B cell (primary cell): ENCODE data around the gene NAA80. TPM values are rescaled to one million over a fixed set of nuclear protein-coding genes. Genes with fewer than 3 reads are reported as not detected.
"Not testable (repeated sequence)": the region's sequence is repeated elsewhere in the genome, so short reads cannot be mapped to it uniquely, and the experiment has no call there.

ENCODE experiments used
- ATAC-seq: fragments of 200-7000 bp; cut with Tn5 transposase; one replicate; pipeline ENCODE4 v1.10.0; 2021; ENCODE audit warnings: low read depth, mild to moderate bottlenecking, moderate number of reproducible peaks, moderate library complexity
- CTCF ChIA-PET: fragments of 350-600 bp; sonication (Branson Sonifier 250); formaldehyde crosslinking; loops from one replicate; lab custom pipeline; 2021; ENCODE audit warnings: antibody characterized with exemption, inconsistent platforms; lab: Charles Lee
- POLR2A ChIA-PET: fragments of 350-600 bp; sonication (Branson Sonifier 250); formaldehyde crosslinking; loops from one replicate; lab custom pipeline; 2021; ENCODE audit warnings: antibody characterized with exemption; lab: Charles Lee
- DNase-seq: peaks from one replicate; pipeline ENCODE4 v3.0.0; 2013
- H2AFZ ChIP-seq: 2 replicates; pipeline ENCODE4 v1.6.1; 2012; ENCODE audit warnings: mild to moderate bottlenecking, low read depth, low read length; ENCODE audit not compliant: insufficient read depth, poor library complexity, severe bottlenecking
- H3K27ac ChIP-seq, 2 donors: 1 replicate in 1 of 2; 2 replicates in 1 of 2; pipeline ENCODE4 v1.5.1; 2012 to 2013; ENCODE audit warnings: low read length in 2 of 2, mild to moderate bottlenecking in 2 of 2, moderate library complexity in 1 of 2
- H3K27me3 ChIP-seq, 4 experiments: fragments of 200-600 bp in 1 of 4; sonication (generic) in 1 of 4; replicated peaks in 1 of 4; 1 replicate in 2 of 4; 2 replicates in 2 of 4; pipeline versions ENCODE4 v1.6.1 to v1.7.0; 2013 to 2016; ENCODE audit warnings: low read length in 3 of 4, mild to moderate bottlenecking in 2 of 4, mixed read lengths in 1 of 4, moderate library complexity in 1 of 4; ENCODE audit not compliant: insufficient read depth in 4 of 4, control insufficient read depth in 3 of 4; ENCODE audit errors: control extremely low read depth in 1 of 4
- H3K36me3 ChIP-seq, 2 experiments: replicated peaks in 1 of 2; 1 replicate in 1 of 2; 2 replicates in 1 of 2; pipeline versions ENCODE4 v1.6.1 to v1.7.1; 2013; ENCODE audit warnings: low read length in 1 of 2; ENCODE audit not compliant: insufficient read depth in 2 of 2, control insufficient read depth in 1 of 2; ENCODE audit errors: control extremely low read depth in 1 of 2, extremely low read depth in 1 of 2
- H3K4me1 ChIP-seq, 2 donors: fragments of 200-600 bp in 1 of 2; sonication (generic) in 1 of 2; 1 replicate in 1 of 2; 2 replicates in 1 of 2; pipeline versions ENCODE4 v1.5.1 to v1.6.1; 2013 to 2017; ENCODE audit warnings: low read length in 2 of 2; ENCODE audit not compliant: control insufficient read depth in 2 of 2, insufficient read depth in 2 of 2
- H3K4me2 ChIP-seq: replicated peaks from 2 replicates; pipeline ENCODE3; 2012; ENCODE audit warnings: mild to moderate bottlenecking, low read depth, low read length; ENCODE audit not compliant: poor library complexity, severe bottlenecking
- H3K4me3 ChIP-seq, 5 experiments: fragments of 200-600 bp in 1 of 5; sonication (generic) in 1 of 5; 1 replicate in 3 of 5; 2 replicates in 2 of 5; pipeline versions ENCODE4 v1.5.1 to v1.7.0; 2011 to 2016; ENCODE audit warnings: low read length in 4 of 5, mild to moderate bottlenecking in 4 of 5, low read depth in 2 of 5, control low read depth in 1 of 5, moderate library complexity in 1 of 5; ENCODE audit not compliant: insufficient read depth in 1 of 5; ENCODE audit errors: control extremely low read depth in 1 of 5, extremely low read depth in 1 of 5
- H3K79me2 ChIP-seq: fragments of 200-600 bp; sonication (generic); one replicate; pipeline ENCODE4 v1.6.0; 2016; ENCODE audit warnings: low read length; ENCODE audit not compliant: control insufficient read depth, insufficient read depth
- H3K9ac ChIP-seq: fragments of 200-600 bp; sonication (generic); 2 replicates; pipeline ENCODE4 v1.6.1; 2017; ENCODE audit warnings: mild to moderate bottlenecking, low read length, moderate library complexity
- H3K9me3 ChIP-seq, 3 donors: one replicate each; pipeline versions ENCODE4 v1.6.1 to v1.7.1; 2013; ENCODE audit warnings: low read length in 2 of 3; ENCODE audit not compliant: control insufficient read depth in 2 of 3, insufficient read depth in 1 of 3; ENCODE audit errors: control extremely low read depth in 1 of 3
- H4K20me1 ChIP-seq: 2 replicates; pipeline ENCODE4 v1.6.0; 2012; ENCODE audit warnings: mild to moderate bottlenecking, low read length; ENCODE audit not compliant: insufficient read depth, control insufficient read depth, poor library complexity, severe bottlenecking
- H3K27ac Mint-ChIP-seq: one replicate; pipeline ENCODE4 v1.8.0; 2021; ENCODE audit warnings: mixed read lengths
- H3K27me3 Mint-ChIP-seq: one replicate; pipeline ENCODE4 v1.8.0; 2021; ENCODE audit warnings: mixed read lengths
- H3K4me1 Mint-ChIP-seq: one replicate; pipeline ENCODE4 v1.8.0; 2021; ENCODE audit warnings: mixed read lengths
- H3K4me3 Mint-ChIP-seq: one replicate; pipeline ENCODE4 v1.8.0; 2021; ENCODE audit warnings: mixed read lengths
- H3K9me3 Mint-ChIP-seq: one replicate; pipeline ENCODE4 v1.8.0; 2022; ENCODE audit warnings: mixed read lengths; ENCODE audit not compliant: insufficient read depth
- EZH2 ChIP-seq: IDR thresholded peaks from 2 replicates; pipeline ENCODE4 v1.6.1; 2012; ENCODE audit warnings: borderline replicate concordance, low read depth, mild to moderate bottlenecking, moderate library complexity, low read length; ENCODE audit not compliant: insufficient read depth, poor library complexity, severe bottlenecking
- WGBS: methylation state at CpG from one replicate; pipeline ENCODE4 v1.1.5; 2013; ENCODE audit warnings: missing lambda C conversion rate; ENCODE audit not compliant: insufficient coverage; 5-methylcytosine and 5-hydroxymethylcytosine counted together
- intact Hi-C: fragments of 100-400 bp; cut with micrococcal nuclease; formaldehyde crosslinking; loops from one replicate; pipeline ENCODE4 v1.10.0; 2022
- polyA plus RNA-seq: library from polyadenylated mRNA; depleted of rRNA; stranded (reverse); fragments of >200 nt; gene quantifications from 2 replicates; pipeline ENCODE4 v1.2.3, GENCODE V29; 2012
- total RNA-seq, 2 donors: library from RNA; stranded (reverse); fragments of 120-200 nt in 1 of 2; gene quantifications; 1 replicate in 1 of 2; 2 replicates in 1 of 2; pipeline versions ENCODE4 v1.2.3 to v1.2.4, GENCODE V29; 2013 to 2022
- TF ChIP-seq, protein P1 (sequence below): fragments of 200-600 bp; IDR thresholded peaks from one replicate; pipeline ENCODE4 v1.8.0; 2022; ENCODE audit warnings: antibody characterized with exemption, mild to moderate bottlenecking

NAA80 gene
- total and polyA plus RNA-seq, 2 donors (not counting 1 experiment from before 2014, with no cell fraction given), result 37.8 to 49.0 TPM

DNA sequence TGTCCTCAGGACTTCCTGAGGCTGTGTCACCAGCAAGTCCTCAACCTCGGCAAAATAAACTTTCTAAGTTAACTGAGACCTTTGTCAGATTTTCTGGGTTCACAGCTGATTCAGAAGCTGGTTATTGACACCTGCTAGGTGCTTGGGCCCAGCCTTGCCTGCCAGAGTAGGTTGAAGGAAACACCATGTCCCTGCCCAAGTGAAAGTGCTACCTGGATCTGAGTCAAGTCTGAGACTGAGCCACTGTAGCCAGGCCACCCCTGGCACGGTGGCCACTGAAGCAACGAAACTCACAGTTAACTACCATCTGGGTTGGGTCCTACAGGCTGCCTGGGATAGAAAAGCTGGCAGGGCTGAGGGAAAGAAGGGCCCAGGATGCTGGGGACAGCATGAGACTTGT is 15.1 kb upstream of the NAA80 start:
- no peak overlapping the region for H3K27ac ChIP-seq
- no peak overlapping the region for H3K27ac Mint-ChIP-seq
- no peak overlapping the region for H3K9ac ChIP-seq

GRCh38 chr3:50312041-50312440 is 12.8 kb upstream of the NAA80 start:
- H2AFZ ChIP-seq, H3K9ac ChIP-seq, DNase-seq, H3K4me3 Mint-ChIP-seq, H3K4me2 ChIP-seq, POLR2A ChIA-PET, intact Hi-C loops, H4K20me1 ChIP-seq, H3K27ac Mint-ChIP-seq, CTCF ChIA-PET, H3K4me3 ChIP-seq, H3K27ac ChIP-seq, H3K27me3 ChIP-seq, H3K27me3 Mint-ChIP-seq, ATAC-seq, H3K36me3 ChIP-seq, H3K4me1 ChIP-seq, H3K9me3 Mint-ChIP-seq, H3K79me2 ChIP-seq: not testable (repeated sequence)
- WGBS, result 85% methylated on average over 3 of the region's 32 CpGs
- peaks cover 11% of the 10 kb centered on the region for H3K4me1 Mint-ChIP-seq
- peaks cover 0 to 23% (median 0%) of the 10 kb centered on the region in 3 donors for H3K9me3 ChIP-seq

More for the DNA sequence above, 15.1 kb upstream of the NAA80 start:
- ATAC-seq (no peak), DNase-seq (no peak)
- H3K4me3 Mint-ChIP-seq, result no peak overlapping the region
- Histone ChIP-seq H4K20me1 (no peaks in the 10 kb centered on the region), H3K4me2 (no peak overlapping the region), H3K79me2 (no peaks in the 10 kb centered on the region), H3K27me3 (no peaks in the 10 kb centered on the region), H2AFZ (no peak overlapping the region), H3K36me3 (peaks cover 0 to 3% of the 10 kb centered on the region in 2 experiments), H3K4me1 (peaks cover 12 to 32% of the 10 kb centered on the region in 2 donors), H3K4me3 (no peak overlapping the region), H3K9me3 (peaks cover 0 to 3% (median 0%) of the 10 kb centered on the region in 3 donors)
- no peaks in the 10 kb centered on the region for H3K9me3 Mint-ChIP-seq
- no peaks in the 10 kb centered on the region for H3K27me3 Mint-ChIP-seq
- intact Hi-C loops, result no loop called here
- H3K4me1 Mint-ChIP-seq, result peaks cover 23% of the 10 kb centered on the region
- ChIA-PET CTCF (interaction anchor here (1.3 to 2.5 kb wide), 3 partner anchors 10 to 775 kb away, joined by 4 to 11 read pairs (median 5); no protein-coding TSS in a partner anchor), POLR2A (interaction anchor here (0.6 kb wide), 1 partner anchor 16 kb away, joined by 3 read pairs; no protein-coding TSS in a partner anchor)
- TF ChIP-seq EZH2, result no peak
- TF ChIP-seq, protein P1, sequence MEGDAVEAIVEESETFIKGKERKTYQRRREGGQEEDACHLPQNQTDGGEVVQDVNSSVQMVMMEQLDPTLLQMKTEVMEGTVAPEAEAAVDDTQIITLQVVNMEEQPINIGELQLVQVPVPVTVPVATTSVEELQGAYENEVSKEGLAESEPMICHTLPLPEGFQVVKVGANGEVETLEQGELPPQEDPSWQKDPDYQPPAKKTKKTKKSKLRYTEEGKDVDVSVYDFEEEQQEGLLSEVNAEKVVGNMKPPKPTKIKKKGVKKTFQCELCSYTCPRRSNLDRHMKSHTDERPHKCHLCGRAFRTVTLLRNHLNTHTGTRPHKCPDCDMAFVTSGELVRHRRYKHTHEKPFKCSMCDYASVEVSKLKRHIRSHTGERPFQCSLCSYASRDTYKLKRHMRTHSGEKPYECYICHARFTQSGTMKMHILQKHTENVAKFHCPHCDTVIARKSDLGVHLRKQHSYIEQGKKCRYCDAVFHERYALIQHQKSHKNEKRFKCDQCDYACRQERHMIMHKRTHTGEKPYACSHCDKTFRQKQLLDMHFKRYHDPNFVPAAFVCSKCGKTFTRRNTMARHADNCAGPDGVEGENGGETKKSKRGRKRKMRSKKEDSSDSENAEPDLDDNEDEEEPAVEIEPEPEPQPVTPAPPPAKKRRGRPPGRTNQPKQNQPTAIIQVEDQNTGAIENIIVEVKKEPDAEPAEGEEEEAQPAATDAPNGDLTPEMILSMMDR, result no peak
- WGBS, result 90% methylated on average over 2 of the region's 3 CpGs
